Glutamatergic neuron (in vitro differentiated cells): Measurements from ENCODE around the gene ZNF888. TPM values are rescaled to one million over a fixed set of nuclear protein-coding genes. Genes with fewer than 3 reads are reported as not detected.
A peak's percentile ranks its signal among the peaks of the same experiment; 100 is the strongest.

Experiments used
- DNase-seq: peaks from one replicate; pipeline ENCODE4 v3.0.0; 2022
- H3K27ac Mint-ChIP-seq: one replicate; pipeline ENCODE4 v1.8.0; 2020; ENCODE audit warnings: mild to moderate bottlenecking, mixed read lengths, inconsistent platforms; ENCODE audit not compliant: unreplicated experiment
- H3K27me3 Mint-ChIP-seq: one replicate; pipeline ENCODE4 v1.8.0; 2020; ENCODE audit warnings: mild to moderate bottlenecking, moderate library complexity, mixed read lengths, inconsistent platforms; ENCODE audit not compliant: unreplicated experiment
- H3K36me3 Mint-ChIP-seq: one replicate; pipeline ENCODE4 v1.8.0; 2020; ENCODE audit warnings: mild to moderate bottlenecking, mixed read lengths, inconsistent platforms; ENCODE audit not compliant: unreplicated experiment
- H3K4me1 Mint-ChIP-seq: one replicate; pipeline ENCODE4 v1.8.0; 2020; ENCODE audit warnings: mild to moderate bottlenecking, low read depth, mixed read lengths, inconsistent platforms; ENCODE audit not compliant: unreplicated experiment
- H3K4me3 Mint-ChIP-seq: one replicate; pipeline ENCODE4 v1.8.0; 2020; ENCODE audit warnings: mild to moderate bottlenecking, mixed read lengths, inconsistent platforms; ENCODE audit not compliant: unreplicated experiment
- H3K9me3 Mint-ChIP-seq: one replicate; pipeline ENCODE4 v1.8.0; 2020; ENCODE audit warnings: mild to moderate bottlenecking, moderate library complexity, mixed read lengths, inconsistent platforms; ENCODE audit not compliant: unreplicated experiment
- CTCF ChIP-seq: fragments of 200-600 bp; sonication (generic); IDR thresholded peaks from one replicate; pipeline ENCODE4 v1.5.0; 2021; ENCODE audit not compliant: partially characterized antibody, unreplicated experiment
- total RNA-seq: library from RNA; stranded (reverse); fragmentation: NEBNext Ultra II Directional; extraction: Animal tissue kit (Norgen Biotek cat#: 25700); gene quantifications from one replicate; pipeline ENCODE4 v1.2.1, GENCODE V29; 2021; ENCODE audit not compliant: unreplicated experiment

The ZNF888 gene
- total RNA-seq, 1 donor from 2014 or later, result 3.8 TPM

- peaks cover 6% of the 10 kb centered on the region for H3K4me1 Mint-ChIP-seq
- no peaks in the 10 kb centered on the region for H3K27me3 Mint-ChIP-seq
- H3K36me3 Mint-ChIP-seq, result peaks cover 20% of the 10 kb centered on the region
- peaks cover 10% of the 10 kb centered on the region for H3K9me3 Mint-ChIP-seq
- no peak for TF ChIP-seq CTCF
- peak overlapping the region; percentile 98 for H3K4me3 Mint-ChIP-seq
- H3K27ac Mint-ChIP-seq, result peak overlapping the region; percentile 69
- DNase-seq, result no peak
These were observed 38.8 kb upstream of the ZNF888 start for GRCh38 chr19:52961981-52962380.

- H3K4me1 Mint-ChIP-seq, result peaks cover 6% of the 10 kb centered on the region
- no peak overlapping the region for H3K4me3 Mint-ChIP-seq
- H3K36me3 Mint-ChIP-seq, result peaks cover 41% of the 10 kb centered on the region
- DNase-seq, result no peak
- no peak overlapping the region for H3K27ac Mint-ChIP-seq
- H3K27me3 Mint-ChIP-seq, result no peaks in the 10 kb centered on the region
- no peak for TF ChIP-seq CTCF
- peaks cover 10% of the 10 kb centered on the region for H3K9me3 Mint-ChIP-seq
These were observed 36.5 kb upstream of the ZNF888 start for GRCh38 chr19:52959613-52960295.

GRCh38 chr19:52957591-52957990 lies 34.4 kb upstream of the ZNF888 start:
- no peak overlapping the region for H3K4me3 Mint-ChIP-seq
- TF ChIP-seq CTCF, result no peak
- peaks cover 49% of the 10 kb centered on the region for H3K36me3 Mint-ChIP-seq
- H3K9me3 Mint-ChIP-seq, result peaks cover 10% of the 10 kb centered on the region
- DNase-seq, result no peak
- H3K27ac Mint-ChIP-seq, result no peak overlapping the region
- H3K27me3 Mint-ChIP-seq, result no peaks in the 10 kb centered on the region
- no peaks in the 10 kb centered on the region for H3K4me1 Mint-ChIP-seq

- Mint-ChIP-seq H3K27ac (no peak overlapping the region), H3K36me3 (peaks cover 56% of the 10 kb centered on the region), H3K27me3 (no peaks in the 10 kb centered on the region), H3K4me1 (no peaks in the 10 kb centered on the region), H3K9me3 (peaks cover 7% of the 10 kb centered on the region), H3K4me3 (no peak overlapping the region)
- DNase-seq, result no peak
- no peak for TF ChIP-seq CTCF
These were observed 33.7 kb upstream of the ZNF888 start for GRCh38 chr19:52956917-52957316.

GRCh38 chr19:52949422-52949821 lies 26.2 kb upstream of the ZNF888 start:
- peaks cover 20% of the 10 kb centered on the region for H3K9me3 Mint-ChIP-seq
- no peak for TF ChIP-seq CTCF
- no peak overlapping the region for H3K27ac Mint-ChIP-seq
- DNase-seq, result no peak
- no peaks in the 10 kb centered on the region for H3K27me3 Mint-ChIP-seq
- no peaks in the 10 kb centered on the region for H3K4me1 Mint-ChIP-seq
- no peak overlapping the region for H3K4me3 Mint-ChIP-seq
- H3K36me3 Mint-ChIP-seq, result peaks cover 49% of the 10 kb centered on the region
